Left ventricle myocardium inferior (tissue), 1 donor: ENCODE measurements around the gene SESTD1. TPM values are rescaled to one million over a fixed set of nuclear protein-coding genes. Genes with fewer than 3 reads are reported as not detected.

Experiments used
- DNase-seq: peaks from one replicate; pipeline ENCODE4 v3.0.0-alpha.2; 2020
- H3K27ac ChIP-seq: fragments of 200-600 bp; replicated peaks from 2 replicates; pipeline ENCODE4 v1.8.0; 2021
- H3K27me3 ChIP-seq: fragments of 200-600 bp; 2 replicates; pipeline ENCODE4 v1.8.0; 2021; ENCODE audit warnings: low read depth
- H3K36me3 ChIP-seq: fragments of 200-600 bp; 2 replicates; pipeline ENCODE4 v1.8.0; 2021
- H3K4me1 ChIP-seq: fragments of 200-600 bp; 2 replicates; pipeline ENCODE4 v1.8.0; 2021
- H3K4me3 ChIP-seq: fragments of 200-600 bp; 2 replicates; pipeline ENCODE4 v1.8.0; 2021; ENCODE audit warnings: mild to moderate bottlenecking, moderate library complexity
- H3K9me3 ChIP-seq: fragments of 200-600 bp; replicated peaks from 2 replicates; pipeline ENCODE4 v1.8.0; 2021
- CTCF ChIP-seq: fragments of 200-600 bp; IDR thresholded peaks from 2 replicates; pipeline ENCODE4 v1.8.0; 2021; ENCODE audit warnings: antibody characterized with exemption, mild to moderate bottlenecking, borderline replicate concordance
- intact Hi-C: fragments of 100-400 bp; cut with micrococcal nuclease; formaldehyde crosslinking; loops from one replicate; pipeline ENCODE4 v1.11.0; 2022
- total RNA-seq: library from RNA; stranded (reverse); fragmentation: NEBNext Ultra II Directional; extraction: Animal tissue kit (Norgen Biotek cat#: 25700); gene quantifications from one replicate; pipeline ENCODE4 v1.2.1, GENCODE V29; 2021
- donor health status: DM: no; HTN: yes; CAD: no; lungs with severe emphysema.

SESTD1 gene
- total RNA-seq, 1 donor from 2014 or later = 33.7 TPM

GRCh38 chr2:179186126-179186525 is 78.5 kb downstream of the SESTD1 start:
- Histone ChIP-seq H3K27ac (no peak overlapping the region), H3K27me3 (no peaks in the 10 kb centered on the region), H3K36me3 (peaks cover 26% of the 10 kb centered on the region), H3K4me1 (peaks cover 13% of the 10 kb centered on the region), H3K9me3 (peaks cover 30% of the 10 kb centered on the region), H3K4me3 (no peak overlapping the region)
- intact Hi-C loops = no loop called here
- TF ChIP-seq CTCF = no peak
- DNase-seq = no peak

- H3K4me1 ChIP-seq = peaks cover 13% of the 10 kb centered on the region
- no peak for DNase-seq
- H3K4me3 ChIP-seq = no peak overlapping the region
- intact Hi-C loops = no loop called here
- TF ChIP-seq CTCF = no peak
- peaks cover 15% of the 10 kb centered on the region for H3K9me3 ChIP-seq
- H3K27ac ChIP-seq = no peak overlapping the region
- peaks cover 15% of the 10 kb centered on the region for H3K36me3 ChIP-seq
- no peaks in the 10 kb centered on the region for H3K27me3 ChIP-seq
Observed at GRCh38 chr2:179184610-179185009, 80.0 kb downstream of the SESTD1 start.

GRCh38 chr2:179181002-179181401 is 83.6 kb downstream of the SESTD1 start:
- peaks cover 6% of the 10 kb centered on the region for H3K36me3 ChIP-seq
- peaks cover 13% of the 10 kb centered on the region for H3K4me1 ChIP-seq
- no peak for DNase-seq
- no peak overlapping the region for H3K27ac ChIP-seq
- intact Hi-C loops = no loop called here
- H3K9me3 ChIP-seq = no peaks in the 10 kb centered on the region
- TF ChIP-seq CTCF = no peak
- no peak overlapping the region for H3K4me3 ChIP-seq
- H3K27me3 ChIP-seq = no peaks in the 10 kb centered on the region

- no peak for DNase-seq
- Histone ChIP-seq H3K36me3 (peaks cover 14% of the 10 kb centered on the region), H3K27ac (no peak overlapping the region), H3K4me1 (peaks cover 13% of the 10 kb centered on the region), H3K4me3 (no peak overlapping the region), H3K9me3 (no peaks in the 10 kb centered on the region), H3K27me3 (no peaks in the 10 kb centered on the region)
- intact Hi-C loops = no loop called here
- no peak for TF ChIP-seq CTCF
Observed at GRCh38 chr2:179180242-179180641, 84.4 kb downstream of the SESTD1 start.

GRCh38 chr2:179179719-179180118 is 84.9 kb downstream of the SESTD1 start:
- peaks cover 19% of the 10 kb centered on the region for H3K36me3 ChIP-seq

More at GRCh38 chr2:179179719-179180118, 84.9 kb downstream of the SESTD1 start:
- Histone ChIP-seq H3K4me1 (peaks cover 10% of the 10 kb centered on the region), H3K27ac (no peak overlapping the region), H3K9me3 (no peaks in the 10 kb centered on the region), H3K4me3 (no peak overlapping the region), H3K27me3 (no peaks in the 10 kb centered on the region)
- intact Hi-C loops = no loop called here
- TF ChIP-seq CTCF = no peak
- DNase-seq = no peak
